Measurements from ENCODE around the gene FTCDNL1. TPM values are rescaled to one million over a fixed set of nuclear protein-coding genes. Genes with fewer than 3 reads are reported as not detected.

FTCDNL1 gene
- total RNA-seq, 1 experiment from 2014 or later = 2.0 TPM

DNA sequence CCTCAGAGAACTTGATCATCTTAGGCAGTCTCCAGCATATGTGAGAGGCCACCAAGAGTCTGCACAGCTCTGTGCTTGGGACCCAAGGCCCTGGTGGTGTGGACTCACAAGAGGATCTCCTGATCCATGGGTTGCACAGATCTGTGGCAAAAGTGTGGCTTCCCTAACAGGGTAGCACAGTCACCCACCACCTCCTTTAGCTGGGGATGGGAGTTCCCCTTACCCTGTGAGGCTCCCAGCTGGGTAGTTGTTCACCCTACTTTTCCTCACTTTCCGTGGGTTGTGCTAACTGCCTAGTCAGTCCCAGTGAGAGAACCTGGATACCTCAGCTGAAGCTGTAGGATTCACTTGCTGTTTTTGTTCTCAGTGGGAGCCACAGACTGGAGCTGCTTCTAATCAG, 123.7 kb downstream of the FTCDNL1 start:
- no peak overlapping the region; the same call in 1 of the 2 replicates for H3K14ac ChIP-seq (ENCODE audit: insufficient read depth, low read length)
- H2BK20ac ChIP-seq (ENCODE audit: low read depth, low read length, poor library complexity, severe bottlenecking) = no peak overlapping the region
- no peak overlapping the region for H3K27ac Mint-ChIP-seq
- no peak for DNase-seq
- H4K8ac ChIP-seq (replicated peaks; ENCODE audit: insufficient read length, low read depth, low read length) = no peak overlapping the region
- no peaks in the 10 kb centered on the region for H3K23me2 ChIP-seq (ENCODE audit: insufficient read length, low read depth, low read length, poor library complexity, severe bottlenecking)
- no peak overlapping the region for H4K5ac ChIP-seq (ENCODE audit: insufficient read length, low read depth, low read length)
- no peaks in the 10 kb centered on the region for H3K36me3 Mint-ChIP-seq (ENCODE audit: insufficient read depth in 1 of 3, low read depth in 3 of 3)
- H3K9me3 Mint-ChIP-seq = no peaks in the 10 kb centered on the region; a peak in 2 of 5 replicates
- H3K4me2 ChIP-seq (ENCODE audit: insufficient read depth, insufficient read length, low read length) = no peak overlapping the region
- H3K27me3 ChIP-seq (ENCODE audit: insufficient read depth, low read length) = no peaks in the 10 kb centered on the region
- H3K4me1 ChIP-seq (ENCODE audit: insufficient read depth, low read length) = no peaks in the 10 kb centered on the region
- no peak overlapping the region for H3K27ac ChIP-seq (ENCODE audit: insufficient read length, low read depth, low read length)
- no peak overlapping the region for H2AFZ ChIP-seq (ENCODE audit: low read length)
- H3K9me3 ChIP-seq (ENCODE audit: control insufficient read depth, low read depth, low read length) = no peaks in the 10 kb centered on the region
- H4K91ac ChIP-seq (ENCODE audit: insufficient read length, low read depth, low read length) = no peak overlapping the region
- no peak overlapping the region for H2BK12ac ChIP-seq (ENCODE audit: insufficient read length, low read depth, low read length)
- no peak overlapping the region for H3K18ac ChIP-seq (ENCODE audit: insufficient read length, low read depth, low read length)
- no peaks in the 10 kb centered on the region for H3K79me2 ChIP-seq (ENCODE audit: insufficient read depth, low read length)
- H3K56ac ChIP-seq (ENCODE audit: insufficient read length, low read depth, low read length) = no peak overlapping the region
- no peak overlapping the region for H2BK120ac ChIP-seq (ENCODE audit: low read depth, low read length, poor library complexity, severe bottlenecking)
- no CpG with 5 or more reads among the region's 1 CpG for WGBS (ENCODE audit: extremely low coverage, insufficient read length, low lambda C conversion rate)
- TF ChIP-seq, protein P1, sequence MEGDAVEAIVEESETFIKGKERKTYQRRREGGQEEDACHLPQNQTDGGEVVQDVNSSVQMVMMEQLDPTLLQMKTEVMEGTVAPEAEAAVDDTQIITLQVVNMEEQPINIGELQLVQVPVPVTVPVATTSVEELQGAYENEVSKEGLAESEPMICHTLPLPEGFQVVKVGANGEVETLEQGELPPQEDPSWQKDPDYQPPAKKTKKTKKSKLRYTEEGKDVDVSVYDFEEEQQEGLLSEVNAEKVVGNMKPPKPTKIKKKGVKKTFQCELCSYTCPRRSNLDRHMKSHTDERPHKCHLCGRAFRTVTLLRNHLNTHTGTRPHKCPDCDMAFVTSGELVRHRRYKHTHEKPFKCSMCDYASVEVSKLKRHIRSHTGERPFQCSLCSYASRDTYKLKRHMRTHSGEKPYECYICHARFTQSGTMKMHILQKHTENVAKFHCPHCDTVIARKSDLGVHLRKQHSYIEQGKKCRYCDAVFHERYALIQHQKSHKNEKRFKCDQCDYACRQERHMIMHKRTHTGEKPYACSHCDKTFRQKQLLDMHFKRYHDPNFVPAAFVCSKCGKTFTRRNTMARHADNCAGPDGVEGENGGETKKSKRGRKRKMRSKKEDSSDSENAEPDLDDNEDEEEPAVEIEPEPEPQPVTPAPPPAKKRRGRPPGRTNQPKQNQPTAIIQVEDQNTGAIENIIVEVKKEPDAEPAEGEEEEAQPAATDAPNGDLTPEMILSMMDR (conservative IDR thresholded peaks at IDR 0.05) = no peak
- no peaks in the 10 kb centered on the region for H3K79me1 ChIP-seq (ENCODE audit: insufficient read depth, low read depth, low read length, poor library complexity, severe bottlenecking)
- no peak overlapping the region for H3K4me3 Mint-ChIP-seq
- no peak overlapping the region for H3T11ph ChIP-seq (ENCODE audit: low read length)
- no peak overlapping the region for H2BK5ac ChIP-seq (ENCODE audit: insufficient read length, low read length)
- no peaks in the 10 kb centered on the region for H4K20me1 ChIP-seq (ENCODE audit: control insufficient read depth, insufficient read depth, insufficient read length)
- peaks cover 5% of the 10 kb centered on the region for H3K27me3 Mint-ChIP-seq (ENCODE audit: low read depth)
- no peak overlapping the region for H3K23ac ChIP-seq (ENCODE audit: insufficient read length, low read depth, low read length)
- H3K4me1 Mint-ChIP-seq = no peaks in the 10 kb centered on the region
- no peak overlapping the region for H2BK15ac ChIP-seq (ENCODE audit: low read depth, low read length)
- H3K4ac ChIP-seq (ENCODE audit: low read depth, low read length) = no peak overlapping the region
- no peak overlapping the region for H3K9ac ChIP-seq (ENCODE audit: extremely low read depth, insufficient read length, low read length)
- H2AK5ac ChIP-seq (ENCODE audit: insufficient read length, low read length) = no peak overlapping the region

Data from H9 (cell line).